ENCODE measurements around the gene CCDC177. TPM values are rescaled to one million over a fixed set of nuclear protein-coding genes. Genes with fewer than 3 reads are reported as not detected.

CCDC177 gene
- total and polyA plus RNA-seq, 8 donors, result 0.04 to 0.05 TPM; not detected in 6

DNA sequence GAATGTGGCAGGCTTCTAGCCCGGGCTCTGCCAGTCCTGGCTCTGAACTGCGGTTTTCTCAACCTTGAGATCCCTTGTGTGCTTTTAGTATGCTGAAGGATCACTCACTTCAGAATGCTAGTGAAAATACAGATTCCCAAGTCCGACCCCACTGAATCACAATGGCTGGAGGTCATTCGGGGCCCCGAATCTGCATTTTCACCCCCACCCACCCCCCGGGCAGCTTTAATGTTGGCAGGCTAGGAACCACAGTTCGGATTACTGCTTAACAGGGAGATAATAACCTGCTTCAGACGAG, 36.2 kb upstream of the CCDC177 start:
- DNase-seq (no peak), ATAC-seq (peak; percentile 1)
- Histone ChIP-seq H3K36me3 (no peaks in the 10 kb centered on the region), H3K4me3 (peak overlapping the region; percentile 31 to 66), H3K9me3 (no peaks in the 10 kb centered on the region), H3K27ac (peak overlapping the region; percentile 61 to 98), H3K27me3 (no peaks in the 10 kb centered on the region), H3K4me1 (peaks cover 32 to 57% of the 10 kb centered on the region in 2 donors)
- intact Hi-C loops (cut with DNase I), result no loop called here
- TF ChIP-seq, protein P1, sequence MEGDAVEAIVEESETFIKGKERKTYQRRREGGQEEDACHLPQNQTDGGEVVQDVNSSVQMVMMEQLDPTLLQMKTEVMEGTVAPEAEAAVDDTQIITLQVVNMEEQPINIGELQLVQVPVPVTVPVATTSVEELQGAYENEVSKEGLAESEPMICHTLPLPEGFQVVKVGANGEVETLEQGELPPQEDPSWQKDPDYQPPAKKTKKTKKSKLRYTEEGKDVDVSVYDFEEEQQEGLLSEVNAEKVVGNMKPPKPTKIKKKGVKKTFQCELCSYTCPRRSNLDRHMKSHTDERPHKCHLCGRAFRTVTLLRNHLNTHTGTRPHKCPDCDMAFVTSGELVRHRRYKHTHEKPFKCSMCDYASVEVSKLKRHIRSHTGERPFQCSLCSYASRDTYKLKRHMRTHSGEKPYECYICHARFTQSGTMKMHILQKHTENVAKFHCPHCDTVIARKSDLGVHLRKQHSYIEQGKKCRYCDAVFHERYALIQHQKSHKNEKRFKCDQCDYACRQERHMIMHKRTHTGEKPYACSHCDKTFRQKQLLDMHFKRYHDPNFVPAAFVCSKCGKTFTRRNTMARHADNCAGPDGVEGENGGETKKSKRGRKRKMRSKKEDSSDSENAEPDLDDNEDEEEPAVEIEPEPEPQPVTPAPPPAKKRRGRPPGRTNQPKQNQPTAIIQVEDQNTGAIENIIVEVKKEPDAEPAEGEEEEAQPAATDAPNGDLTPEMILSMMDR (IDR thresholded peaks at IDR 0.05), result no peak

DNA sequence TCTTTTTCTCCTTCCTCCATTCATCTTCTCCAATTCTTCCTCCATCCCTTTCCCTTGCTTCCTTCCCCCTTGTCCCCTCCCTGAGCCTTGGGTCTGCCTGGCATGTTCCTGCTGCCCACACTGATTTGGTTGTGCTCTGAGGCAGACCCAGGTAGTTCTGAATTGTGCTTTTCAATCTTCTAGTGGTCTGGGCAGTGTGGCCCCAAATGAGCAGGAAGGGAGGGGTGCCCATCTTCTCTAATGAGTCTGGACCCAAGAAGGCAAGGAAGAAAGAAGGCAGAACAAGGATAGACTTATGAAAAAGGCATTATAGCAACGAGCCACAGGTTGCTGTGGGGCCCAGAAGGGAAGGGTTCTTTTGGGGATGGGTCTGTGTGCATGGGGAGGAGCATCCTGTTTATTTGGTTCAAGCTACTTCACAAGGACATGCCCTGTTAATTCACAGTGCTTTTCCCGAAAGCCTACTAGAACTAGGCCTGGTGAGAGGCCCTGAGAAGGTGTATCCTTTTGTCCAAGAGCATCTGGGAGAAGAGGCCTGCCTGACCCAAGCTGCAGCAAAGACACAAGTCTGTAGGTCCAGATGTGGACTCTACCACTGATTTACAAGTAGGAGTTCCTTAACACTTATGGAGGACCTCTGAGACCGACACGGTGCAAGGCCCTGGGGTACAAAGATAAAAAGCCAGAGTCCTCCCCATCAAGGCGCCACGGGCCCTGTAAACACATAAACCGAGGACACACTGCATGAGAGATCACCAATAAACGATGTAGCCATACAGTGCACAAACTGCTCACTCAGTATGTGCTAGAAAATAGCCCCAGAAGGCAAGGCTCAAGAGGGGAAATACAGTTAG, 35.6 kb upstream of the CCDC177 start:
- Histone ChIP-seq H3K27me3 (no peaks in the 10 kb centered on the region), H3K4me1 (peaks cover 27 to 52% of the 10 kb centered on the region in 2 donors), H3K9me3 (no peaks in the 10 kb centered on the region), H3K4me3 (peak overlapping the region; percentile 31 to 66), H3K36me3 (no peaks in the 10 kb centered on the region), H3K27ac (peak overlapping the region; percentile 61 to 98)
- DNase-seq (no peak), ATAC-seq (no peak)
- TF ChIP-seq, protein P1 (IDR thresholded peaks at IDR 0.05), result no peak
- intact Hi-C loops (cut with DNase I), result no loop called here

DNA sequence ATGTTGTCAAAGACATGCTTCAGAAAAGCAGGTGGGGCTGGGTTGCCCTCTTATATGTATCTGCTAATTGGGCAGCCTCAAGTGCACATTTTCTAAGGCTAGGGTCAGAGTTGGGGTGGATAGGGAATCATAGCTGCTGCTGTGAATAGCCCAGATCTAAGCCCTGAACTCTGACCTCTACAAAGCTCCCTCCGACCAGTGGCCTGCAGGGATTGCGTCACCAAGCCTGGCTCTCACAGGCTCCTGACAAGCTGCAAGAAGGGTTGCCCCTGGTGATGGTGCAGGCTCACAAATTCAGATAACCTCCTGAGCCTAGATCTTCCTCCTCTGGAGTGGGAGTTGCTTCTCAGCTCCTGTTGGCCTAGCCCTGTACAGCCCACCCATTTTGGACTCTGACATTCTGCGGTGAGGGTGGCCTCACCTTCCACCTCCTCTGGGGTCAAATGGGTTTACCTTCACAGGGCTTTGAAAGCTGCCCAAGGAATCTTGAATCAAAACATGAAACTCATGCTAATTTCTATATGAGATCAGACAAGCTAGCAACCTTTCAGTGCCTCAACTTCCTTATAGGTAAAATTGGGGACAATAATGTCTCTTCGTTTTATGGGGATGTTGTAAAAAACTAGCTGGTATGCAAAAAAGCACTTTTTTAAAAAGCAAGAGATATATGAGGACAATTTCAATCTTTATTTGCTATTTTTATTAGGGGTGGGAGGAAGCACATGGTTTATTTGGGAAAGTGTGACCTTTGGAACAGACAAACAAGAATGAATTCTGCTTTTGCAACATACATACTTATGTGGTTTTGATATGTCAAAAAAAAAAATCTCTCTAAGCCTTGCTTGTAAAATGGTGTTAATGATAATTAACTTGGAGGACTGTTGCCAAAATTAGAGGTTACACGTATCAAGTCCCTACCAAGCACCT, 31.9 kb upstream of the CCDC177 start:
- Histone ChIP-seq H3K27me3 (no peaks in the 10 kb centered on the region), H3K36me3 (no peaks in the 10 kb centered on the region), H3K27ac (no peak overlapping the region), H3K4me1 (peaks cover 7 to 30% of the 10 kb centered on the region in 2 donors), H3K4me3 (no peak overlapping the region), H3K9me3 (no peaks in the 10 kb centered on the region)
- DNase-seq (peak in 1 of 4 donors; percentile 47), ATAC-seq (peak; percentile 33)
- intact Hi-C loops (cut with DNase I), result no loop called here
- TF ChIP-seq, protein P1 (IDR thresholded peaks at IDR 0.05), result no peak

DNA sequence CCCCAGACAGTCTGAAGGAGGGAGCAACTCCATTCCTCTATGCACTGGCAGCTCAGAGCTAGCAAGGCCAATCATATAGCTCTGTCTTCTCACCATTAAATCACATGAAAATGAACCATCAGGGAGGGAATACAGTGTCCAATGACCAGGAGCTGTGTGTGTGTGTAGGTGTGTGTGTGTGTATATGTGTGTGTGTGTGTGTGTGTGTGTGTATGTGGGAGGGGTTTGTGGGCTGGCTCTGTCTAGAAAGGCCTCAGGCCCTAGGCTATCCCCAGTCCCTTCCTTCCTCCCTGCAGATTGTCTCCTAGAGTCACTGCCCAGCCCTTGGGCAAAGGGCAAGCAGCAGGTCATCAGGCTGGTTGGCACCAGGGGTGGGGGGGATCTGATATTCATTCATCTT, 31.1 kb upstream of the CCDC177 start:
- Histone ChIP-seq H3K9me3 (no peaks in the 10 kb centered on the region), H3K4me1 (peaks cover 6 to 26% of the 10 kb centered on the region in 2 donors), H3K36me3 (no peaks in the 10 kb centered on the region), H3K27me3 (no peaks in the 10 kb centered on the region), H3K27ac (no peak overlapping the region), H3K4me3 (no peak overlapping the region)
- TF ChIP-seq, protein P1 (IDR thresholded peaks at IDR 0.05), result no peak
- intact Hi-C loops (cut with DNase I), result no loop called here
- ATAC-seq (no peak), DNase-seq (no peak)

Data from left lung (tissue), 10 donors.